Endothelial cell of umbilical vein (primary cell): ENCODE results near the gene SOCS4. TPM values are rescaled to one million over a fixed set of nuclear protein-coding genes. Genes with fewer than 3 reads are reported as not detected.
"Not testable (repeated sequence)": the region's sequence is repeated elsewhere in the genome, so short reads cannot be mapped to it uniquely, and the experiment has no call there.

Experiments used
- BruUV-seq: library from RNA; stranded (reverse); fragments of 400-500 nt; replicated peaks from 2 replicates; lab custom pipeline; 2021; lab: Mats Ljungman, UMichigan
- CTCF ChIA-PET: fragments of 300-600, 350-600 bp; sonication (Branson Sonifier 250); formaldehyde crosslinking; loops from one replicate; lab custom pipeline; 2021; ENCODE audit warnings: antibody characterized with exemption, inconsistent platforms; lab: Charles Lee
- POLR2A ChIA-PET: fragments of 300-600, 350-600 bp; sonication (Branson Sonifier 250); formaldehyde crosslinking; loops from one replicate; lab custom pipeline; 2021; ENCODE audit warnings: antibody characterized with exemption, inconsistent platforms; lab: Charles Lee
- DNase-seq: peaks from one replicate; pipeline ENCODE4 v3.0.0-alpha.2; 2011; ENCODE audit warnings: low read depth, low spot score
- FAIRE-seq: peaks from 2 replicates; lab custom pipeline; 2011; peaks lifted over from hg19 to GRCh38; lab: Jason Lieb, UNC
- H2AFZ ChIP-seq: 2 replicates; pipeline ENCODE4 v1.6.0; 2012; ENCODE audit warnings: low read depth, low read length, control low read depth, inconsistent platforms
- H3K27ac ChIP-seq: 2 replicates; pipeline ENCODE4 v1.5.1; 2011; ENCODE audit warnings: low read depth, mild to moderate bottlenecking, control low read depth, low read length, moderate library complexity; ENCODE audit not compliant: insufficient read depth
- H3K27me3 ChIP-seq, 2 experiments: 2 replicates each; pipeline versions ENCODE4 v1.6.0 to v1.6.1; 2011; ENCODE audit warnings: low read length in 2 of 2, mixed read lengths in 1 of 2; ENCODE audit not compliant: control insufficient read depth in 2 of 2, insufficient read depth in 2 of 2
- H3K36me3 ChIP-seq, 2 experiments: 2 replicates in 1 of 2; 3 replicates in 1 of 2; pipeline ENCODE4 v1.5.1; 2011; ENCODE audit warnings: low read length in 2 of 2, mild to moderate bottlenecking in 1 of 2, moderate library complexity in 1 of 2; ENCODE audit not compliant: control insufficient read depth in 2 of 2, insufficient read depth in 2 of 2; ENCODE audit errors: extremely low read depth in 1 of 2
- H3K4me1 ChIP-seq: 3 replicates; pipeline ENCODE4 v1.5.1; 2011; ENCODE audit warnings: mild to moderate bottlenecking, low read length; ENCODE audit not compliant: control insufficient read depth, insufficient read depth; ENCODE audit errors: extremely low read depth
- H3K4me2 ChIP-seq: 2 replicates; pipeline ENCODE4 v1.6.1; 2011; ENCODE audit warnings: low read length, control low read depth, mixed read lengths; ENCODE audit not compliant: insufficient read depth
- H3K4me3 ChIP-seq, 3 experiments: fragments of 200-600 bp in 1 of 3; sonication (generic), shearing (Covaris generic) in 1 of 3; replicated peaks in 1 of 3; 2 replicates each; pipeline ENCODE4 v1.5.1; 2011 to 2016; ENCODE audit warnings: control low read depth in 3 of 3, low read length in 3 of 3, mild to moderate bottlenecking in 2 of 3, inconsistent platforms in 1 of 3, low read depth in 1 of 3, moderate library complexity in 1 of 3; ENCODE audit not compliant: insufficient read depth in 1 of 3
- H3K79me2 ChIP-seq: 2 replicates; pipeline ENCODE4 v1.6.0; 2012; ENCODE audit warnings: low read length, inconsistent platforms; ENCODE audit not compliant: control insufficient read depth, insufficient read depth
- H3K9ac ChIP-seq: replicated peaks from 2 replicates; pipeline ENCODE3; 2011; ENCODE audit warnings: low read length, control low read depth; ENCODE audit not compliant: insufficient read depth; ENCODE audit errors: extremely low read depth
- H3K9me1 ChIP-seq: replicated peaks from 3 replicates; pipeline ENCODE4 v1.6.0; 2011; ENCODE audit warnings: mild to moderate bottlenecking, low read length; ENCODE audit not compliant: control insufficient read depth, insufficient read depth; ENCODE audit errors: extremely low read depth
- H3K9me3 ChIP-seq: replicated peaks from 2 replicates; pipeline ENCODE4 v1.5.1; 2012; ENCODE audit warnings: low read length, inconsistent platforms; ENCODE audit not compliant: control insufficient read depth, insufficient read depth
- H4K20me1 ChIP-seq: replicated peaks from 2 replicates; pipeline ENCODE3; 2011; ENCODE audit warnings: mild to moderate bottlenecking, low read length; ENCODE audit not compliant: control insufficient read depth, insufficient read depth; ENCODE audit errors: extremely low read depth
- MAX ChIP-seq: IDR thresholded peaks from 2 replicates; pipeline ENCODE4 v1.6.1; 2011; ENCODE audit not compliant: insufficient read depth, insufficient read length
- dilution Hi-C: fragments of 300-500 bp; cut with MboI; formaldehyde crosslinking; loops from one replicate; pipeline ENCODE4 v1.15.0; 2019; ENCODE audit warnings: low sequenced_read_pairs; ENCODE audit not compliant: extremely low pct_ligation_motif_present
- intact Hi-C: fragments of 100-400 bp; cut with micrococcal nuclease; formaldehyde crosslinking; loops from one replicate; pipeline ENCODE4 v1.10.0; 2022
- polyA plus RNA-seq, 4 experiments: library from polyadenylated mRNA; depleted of rRNA in 3 of 4; stranded (reverse) in 3 of 4; unstranded in 1 of 4; fragments of >200 nt; gene quantifications; 2 replicates each; pipeline versions ENCODE4 v1.2.1 to v1.2.3, GENCODE V29; 2011 to 2012; ENCODE audit warnings: missing spikeins in 1 of 4
- total RNA-seq: library from RNA; stranded (reverse); gene quantifications from 2 replicates; pipeline ENCODE4 v1.2.3, GENCODE V29; 2021

Gene SOCS4
- total and polyA plus RNA-seq, 2 donors (not counting 3 experiments of a cell fraction or from before 2014, with no cell fraction given): 6.4 to 26.7 TPM

- H3K9ac ChIP-seq: no peak overlapping the region
- FAIRE-seq (no peak), DNase-seq (no peak)
- CTCF ChIA-PET: interaction anchor here (1.0 to 1.9 kb wide), 4 partner anchors 9 to 84 kb away, joined by 3 to 5 read pairs (median 4); partner anchors contain the start of gene MAPK1IP1L
- no peaks in the 10 kb centered on the region for H3K79me2 ChIP-seq
- peaks cover 1% of the 10 kb centered on the region for H3K4me1 ChIP-seq
- no peaks in the 10 kb centered on the region for H3K27me3 ChIP-seq
- TF ChIP-seq MAX: no peak
- H2AFZ ChIP-seq: no peak overlapping the region
- no peaks in the 10 kb centered on the region for H3K9me3 ChIP-seq
- H3K9me1 ChIP-seq: no peaks in the 10 kb centered on the region
- no peak overlapping the region for H3K27ac ChIP-seq
- no peaks in the 10 kb centered on the region for H4K20me1 ChIP-seq
- intact Hi-C loops: no loop called here
- dilution Hi-C loops: no loop called here
- no peak overlapping the region for H3K4me3 ChIP-seq
- H3K4me2 ChIP-seq: no peak overlapping the region
- BruUV-seq: no TSS peak
- H3K36me3 ChIP-seq: no peaks in the 10 kb centered on the region
- POLR2A ChIA-PET: interaction anchor here (0.6 kb wide), 1 partner anchor 17 kb away, joined by 3 read pairs; no protein-coding TSS in a partner anchor
Observed at GRCh38 chr14:55077170-55078151, 50.4 kb downstream of the SOCS4 start.

- H3K79me2 ChIP-seq, BruUV-seq, FAIRE-seq, H3K27me3 ChIP-seq, H3K4me1 ChIP-seq, H3K9me3 ChIP-seq, H3K9ac ChIP-seq, H3K9me1 ChIP-seq, H3K27ac ChIP-seq, DNase-seq, H3K4me2 ChIP-seq, H3K4me3 ChIP-seq, dilution Hi-C loops, H2AFZ ChIP-seq, H3K36me3 ChIP-seq, H4K20me1 ChIP-seq, intact Hi-C loops: not testable (repeated sequence)
- ChIA-PET CTCF (interaction anchor here (1.1 kb wide), 1 partner anchor 81 kb away, joined by 3 read pairs; no protein-coding TSS in a partner anchor), POLR2A (interaction anchor here (1.1 kb wide), 1 partner anchor 8 kb away, joined by 5 read pairs; no protein-coding TSS in a partner anchor)
Observed at GRCh38 chr14:55079961-55080360, 52.9 kb downstream of the SOCS4 start.
